Parathyroid adenoma (tissue), 2 donors: ENCODE measurements around the gene RBPMS2.

Experiments
- H2AFZ ChIP-seq: fragments of 300-600 bp; sonication (generic); one replicate; pipeline ENCODE4 v1.7.0; 2017; ENCODE audit warnings: antibody characterized with exemption, mild to moderate bottlenecking
- H3K27ac ChIP-seq: fragments of 300-600 bp; sonication (generic); one replicate; pipeline ENCODE4 v1.7.0; 2017
- H3K27me3 ChIP-seq: fragments of 300-600 bp; sonication (generic); one replicate; pipeline ENCODE4 v1.7.0; 2017; ENCODE audit warnings: low read length; ENCODE audit not compliant: control insufficient read depth, insufficient read depth
- H3K36me3 ChIP-seq: fragments of 300-600 bp; sonication (generic); one replicate; pipeline ENCODE4 v1.7.0; 2017; ENCODE audit warnings: low read length; ENCODE audit not compliant: control insufficient read depth, insufficient read depth
- H3K4me1 ChIP-seq: fragments of 300-600 bp; sonication (generic); one replicate; pipeline ENCODE4 v1.7.0; 2017; ENCODE audit warnings: control low read depth
- H3K4me2 ChIP-seq: fragments of 300-600 bp; sonication (generic); one replicate; pipeline ENCODE4 v1.7.0; 2017; ENCODE audit warnings: low read length
- H3K4me3 ChIP-seq: fragments of 300-600 bp; sonication (generic); one replicate; pipeline ENCODE4 v1.7.0; 2017; ENCODE audit warnings: low read depth, low read length
- H3K79me2 ChIP-seq: fragments of 300-600 bp; sonication (generic); one replicate; pipeline ENCODE4 v1.7.0; 2017; ENCODE audit warnings: control low read depth
- H3K9ac ChIP-seq: fragments of 300-600 bp; sonication (generic); one replicate; pipeline ENCODE4 v1.7.0; 2017; ENCODE audit warnings: mild to moderate bottlenecking
- H3K9me3 ChIP-seq: fragments of 300-600 bp; sonication (generic); one replicate; pipeline ENCODE4 v1.7.0; 2017; ENCODE audit warnings: low read length; ENCODE audit not compliant: control insufficient read depth
- CTCF ChIP-seq: fragments of 300-600 bp; sonication (generic); IDR thresholded peaks from one replicate; pipeline ENCODE4 v1.7.0; 2017; ENCODE audit warnings: antibody characterized with exemption, mild to moderate bottlenecking
- donor health status: primary hyperparathyroidism.

RBPMS2 gene

GRCh38 chr15:64761156-64761555, 14.2 kb downstream of the RBPMS2 start:
- TF ChIP-seq CTCF = no peak
- Histone ChIP-seq H3K9ac (no peak overlapping the region), H3K4me1 (no peaks in the 10 kb centered on the region), H3K4me3 (no peak overlapping the region), H3K27ac (no peak overlapping the region), H3K36me3 (no peaks in the 10 kb centered on the region), H3K27me3 (no peaks in the 10 kb centered on the region), H2AFZ (no peak overlapping the region), H3K4me2 (no peak overlapping the region), H3K9me3 (no peaks in the 10 kb centered on the region), H3K79me2 (no peaks in the 10 kb centered on the region)

GRCh38 chr15:64760056-64760455, 15.3 kb downstream of the RBPMS2 start:
- H3K27ac ChIP-seq = no peak overlapping the region

DNA sequence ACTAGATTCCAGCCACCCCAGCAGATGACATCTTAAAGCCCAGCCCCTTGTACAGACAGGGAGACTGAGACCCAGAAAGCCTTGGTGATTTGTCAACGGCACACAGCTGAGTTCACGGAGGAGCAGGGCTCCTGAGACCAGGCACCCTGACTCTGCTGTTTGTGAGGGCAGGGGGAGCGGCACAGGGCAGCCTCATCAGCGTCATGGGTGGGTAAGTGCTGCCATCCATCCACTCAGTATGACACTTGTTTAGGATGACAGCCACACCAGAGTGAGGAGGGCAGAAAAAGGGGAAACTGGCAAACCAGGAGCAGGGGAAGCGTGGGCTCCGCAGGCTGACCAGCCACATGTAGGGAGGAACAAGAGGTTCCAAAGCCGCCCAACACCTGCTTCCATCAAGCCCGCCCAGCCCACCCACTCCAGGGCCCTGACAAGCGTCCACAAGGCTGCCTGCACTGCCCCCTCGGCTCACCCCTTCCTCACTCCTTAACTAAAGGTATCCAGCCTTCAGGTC, 19.9 kb downstream of the RBPMS2 start:
- H3K36me3 ChIP-seq = no peaks in the 10 kb centered on the region
- H3K4me3 ChIP-seq = no peak overlapping the region
- no peaks in the 10 kb centered on the region for H3K4me1 ChIP-seq
- no peaks in the 10 kb centered on the region for H3K9me3 ChIP-seq
- no peaks in the 10 kb centered on the region for H3K79me2 ChIP-seq
- H3K4me2 ChIP-seq = no peak overlapping the region
- no peaks in the 10 kb centered on the region for H3K27me3 ChIP-seq
- TF ChIP-seq CTCF = no peak
- H3K27ac ChIP-seq = no peak overlapping the region
- no peak overlapping the region for H2AFZ ChIP-seq
- H3K9ac ChIP-seq = no peak overlapping the region

More at GRCh38 chr15:64760056-64760455, 15.3 kb downstream of the RBPMS2 start:
- H2AFZ ChIP-seq = no peak overlapping the region
- no peaks in the 10 kb centered on the region for H3K79me2 ChIP-seq
- no peaks in the 10 kb centered on the region for H3K27me3 ChIP-seq
- no peaks in the 10 kb centered on the region for H3K36me3 ChIP-seq
- no peak for TF ChIP-seq CTCF
- no peaks in the 10 kb centered on the region for H3K9me3 ChIP-seq
- no peak overlapping the region for H3K4me2 ChIP-seq
- no peak overlapping the region for H3K4me3 ChIP-seq
- H3K4me1 ChIP-seq = no peaks in the 10 kb centered on the region
- no peak overlapping the region for H3K9ac ChIP-seq

- Histone ChIP-seq H3K79me2 (no peaks in the 10 kb centered on the region), H3K4me3 (no peak overlapping the region), H3K27ac (no peak overlapping the region), H2AFZ (no peak overlapping the region), H3K4me2 (no peak overlapping the region), H3K9me3 (no peaks in the 10 kb centered on the region), H3K9ac (no peak overlapping the region), H3K36me3 (no peaks in the 10 kb centered on the region), H3K4me1 (no peaks in the 10 kb centered on the region), H3K27me3 (no peaks in the 10 kb centered on the region)
- no peak for TF ChIP-seq CTCF
Measured at GRCh38 chr15:64754663-64755426, 20.5 kb downstream of the RBPMS2 start.
